HG02610 (cell line): Measurements from ENCODE around the gene C2orf76.
A peak's percentile ranks its signal among the peaks of the same experiment; 100 is the strongest.
"Not testable (repeated sequence)": the region's sequence is repeated elsewhere in the genome, so short reads cannot be mapped to it uniquely, and the experiment has no call there.

ENCODE experiments used
- ATAC-seq: cut with Tn5 transposase; IDR thresholded peaks from one replicate; pipeline ENCODE4 v1.9.1; 2021; ENCODE audit warnings: mild to moderate bottlenecking, moderate library complexity; ENCODE audit not compliant: unreplicated experiment

Gene C2orf76

DNA sequence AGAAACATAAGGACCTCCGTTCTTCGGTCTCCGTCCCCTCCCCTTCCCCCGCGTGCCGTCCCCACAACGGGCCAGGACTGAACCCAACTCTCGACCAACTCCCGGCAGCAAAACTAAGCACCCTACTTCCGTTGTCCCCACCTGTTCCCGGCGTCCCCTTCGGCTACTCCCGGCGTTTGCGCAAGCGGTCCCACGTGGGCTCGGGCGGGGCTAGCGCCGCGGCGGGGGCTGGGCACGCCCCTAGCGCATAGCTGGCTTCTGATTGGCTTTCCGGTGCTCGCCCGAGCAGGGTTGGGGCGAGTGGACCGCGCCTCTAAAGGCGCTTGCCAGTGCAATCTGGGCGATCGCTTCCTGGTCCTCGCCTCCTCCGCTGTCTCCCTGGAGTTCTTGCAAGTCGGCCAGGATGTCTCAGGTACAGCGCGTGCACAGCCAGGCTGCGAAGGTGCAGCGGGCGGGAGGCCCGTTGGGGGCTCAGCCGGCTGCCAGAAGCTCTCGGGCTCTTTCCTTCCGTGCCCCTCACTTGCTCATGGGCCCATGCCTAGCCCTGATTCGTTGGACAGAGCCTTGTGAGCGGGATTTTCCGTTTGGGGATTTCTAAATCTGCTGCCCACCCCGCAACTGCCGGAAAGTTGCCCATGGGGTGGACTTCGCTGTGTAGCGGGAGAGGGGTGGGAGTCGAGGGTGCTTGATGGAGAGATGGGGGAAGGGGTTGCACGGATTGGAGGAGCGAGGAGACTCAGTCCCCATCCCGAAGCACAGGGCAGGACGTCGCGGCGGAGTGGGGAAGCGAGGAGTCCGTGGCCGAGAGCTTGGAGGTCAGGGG lies at the start of gene C2orf76, which contains the start of gene DBI:
Gene C2orf76 (minus strand): TSS at position 186 of the 823 bp plus-strand sequence. CDS start 26,875 bp downstream, outside the sequence.
Gene DBI (plus strand): TSS at position 329 of the 823 bp plus-strand sequence. CDS start 75 bp downstream, at position 404.
- ATAC-seq = peak; percentile 97

DNA sequence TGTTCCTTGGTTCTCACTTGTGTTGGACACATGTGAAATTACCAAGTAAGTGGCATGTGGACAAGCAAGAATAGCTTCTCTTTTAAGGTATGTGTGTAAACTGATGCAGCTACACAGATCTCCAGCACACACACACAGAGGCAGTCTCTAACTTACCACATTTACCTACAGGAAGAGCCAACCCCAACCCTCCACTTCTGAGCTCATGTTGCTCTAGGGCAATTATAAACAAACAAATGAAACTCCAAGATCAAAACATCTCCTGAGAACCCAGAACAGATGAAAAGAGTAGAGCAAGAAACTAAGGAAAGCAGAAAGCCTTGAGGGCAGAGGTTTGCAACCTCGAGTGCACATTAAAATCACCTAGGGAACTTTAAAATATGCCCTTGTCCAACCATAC lies 49.0 kb upstream of the C2orf76 start:
- ATAC-seq = peak; percentile 30

DNA sequence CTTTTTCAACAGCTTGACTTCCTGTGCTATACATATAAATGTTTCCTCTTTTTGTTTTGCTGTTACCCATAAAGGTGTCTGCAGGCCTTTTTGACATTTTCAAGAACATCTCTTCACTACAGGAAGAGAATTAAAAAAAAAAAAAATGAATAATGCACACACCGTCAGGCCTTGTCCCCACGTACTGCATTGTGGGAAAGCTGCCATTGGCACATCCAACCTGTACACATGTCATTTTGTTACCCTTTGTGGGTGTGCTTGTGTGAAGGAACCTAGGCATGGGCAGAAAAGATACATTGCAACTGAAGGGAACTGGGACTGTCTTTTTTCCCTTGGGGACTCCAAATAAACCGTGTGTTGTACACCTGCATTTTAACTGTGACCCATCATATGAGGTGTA lies 48.3 kb upstream of the C2orf76 start:
- ATAC-seq = no peak

GRCh38 chr2:119409506-119409905 lies 42.9 kb upstream of the C2orf76 start:
- no peak for ATAC-seq

GRCh38 chr2:119408221-119408619 lies 41.6 kb upstream of the C2orf76 start:
- ATAC-seq = no peak

DNA sequence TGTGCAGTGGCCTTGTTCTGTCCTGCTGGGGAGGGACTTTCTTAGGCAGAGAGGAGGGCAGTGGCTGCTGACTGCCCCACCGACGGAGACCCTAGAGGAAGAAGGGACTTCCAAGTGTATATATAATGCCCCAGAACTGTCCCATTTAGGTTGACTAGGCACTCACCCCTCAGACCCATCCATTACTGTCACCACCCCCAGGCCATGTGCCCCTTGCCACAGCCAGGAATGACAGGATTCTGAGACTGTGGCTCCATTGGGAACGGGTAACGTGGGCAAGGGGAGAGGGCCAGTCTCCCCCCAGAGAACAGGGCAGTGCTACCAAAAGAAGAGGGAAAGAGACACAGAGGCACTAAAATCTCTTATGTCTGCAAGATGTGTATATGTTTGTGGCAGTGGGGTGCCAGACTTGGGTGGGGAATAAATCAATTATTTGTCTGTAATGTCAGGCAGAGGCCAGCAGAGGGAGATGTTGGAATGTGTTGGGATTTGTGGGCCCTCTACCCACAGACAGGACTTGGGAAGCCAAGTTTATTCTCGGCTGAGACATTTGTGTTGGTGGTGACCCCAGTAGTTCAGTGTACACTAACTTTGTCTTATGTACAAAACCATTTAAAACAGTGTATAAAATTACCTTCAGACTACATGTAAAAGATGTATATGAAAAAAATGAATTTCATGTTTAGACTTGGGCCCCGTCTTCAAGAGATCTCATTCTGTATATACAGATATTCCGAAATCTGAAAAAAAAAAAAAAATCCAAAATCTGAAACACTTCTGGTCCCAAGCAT lies 41.0 kb upstream of the C2orf76 start:
- ATAC-seq = no peak

DNA sequence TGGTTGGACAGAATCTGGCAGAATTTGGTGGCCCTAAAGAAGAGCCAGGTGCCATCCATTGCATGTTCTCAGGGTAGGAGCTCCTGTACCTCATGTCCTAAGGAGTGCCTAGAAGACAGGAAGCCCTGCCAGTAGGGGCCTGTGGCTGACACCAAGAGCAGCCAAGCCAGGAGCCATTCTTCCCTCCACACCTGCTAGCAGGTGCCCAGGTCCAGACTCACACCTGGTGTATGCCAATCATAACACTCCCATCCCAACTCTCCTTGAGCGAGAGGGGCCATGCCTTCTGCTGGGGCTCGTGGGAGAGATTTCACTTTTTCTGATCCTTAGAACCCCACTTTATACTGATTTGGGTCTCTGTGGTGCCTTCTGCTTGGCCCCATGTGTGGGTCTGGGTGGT lies 38.5 kb upstream of the C2orf76 start:
- ATAC-seq = no peak

DNA sequence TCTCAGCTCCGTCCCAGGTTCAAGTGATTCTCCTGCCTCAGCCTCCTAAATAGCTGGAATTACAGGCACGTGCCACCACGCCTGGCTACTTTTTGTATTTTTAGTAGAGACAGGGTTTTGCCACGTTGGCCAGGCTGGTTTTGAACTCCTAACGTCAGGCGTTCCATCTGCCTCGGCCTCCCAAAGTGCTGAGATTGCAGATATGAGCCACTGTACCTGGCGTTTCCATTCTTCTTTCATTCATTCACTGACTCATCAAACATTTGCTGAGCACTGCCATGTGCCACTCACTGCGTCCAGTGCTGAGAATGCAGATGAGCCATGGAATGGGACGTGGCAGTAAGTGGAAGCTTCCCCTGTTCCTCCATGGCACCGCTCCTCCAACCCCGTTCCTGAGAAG lies 37.0 kb upstream of the C2orf76 start:
- ATAC-seq = not testable (repeated sequence)

GRCh38 chr2:119402645-119403560 lies 36.3 kb upstream of the C2orf76 start:
- no peak for ATAC-seq

DNA sequence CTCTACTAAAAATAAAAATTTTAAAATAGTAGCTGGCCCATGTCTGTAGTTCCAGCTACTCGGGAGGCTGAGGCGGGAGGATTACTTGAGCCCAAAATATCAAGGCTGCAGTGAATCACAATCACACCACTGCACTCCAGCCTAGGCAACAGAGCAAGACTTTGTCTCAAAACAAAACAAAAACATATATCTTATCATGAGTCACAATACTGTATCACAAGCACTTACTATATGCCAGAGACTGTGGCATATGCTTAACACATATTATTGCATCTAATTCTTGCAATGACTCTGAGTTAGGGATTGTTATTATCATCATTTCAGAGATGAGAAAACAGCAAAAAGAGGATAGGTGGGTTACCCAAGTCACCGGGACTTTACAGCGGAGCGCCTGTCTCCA lies 35.5 kb upstream of the C2orf76 start:
- no peak for ATAC-seq

- ATAC-seq = no peak
These were observed 30.6 kb upstream of the C2orf76 start for GRCh38 chr2:119397196-119397595.

DNA sequence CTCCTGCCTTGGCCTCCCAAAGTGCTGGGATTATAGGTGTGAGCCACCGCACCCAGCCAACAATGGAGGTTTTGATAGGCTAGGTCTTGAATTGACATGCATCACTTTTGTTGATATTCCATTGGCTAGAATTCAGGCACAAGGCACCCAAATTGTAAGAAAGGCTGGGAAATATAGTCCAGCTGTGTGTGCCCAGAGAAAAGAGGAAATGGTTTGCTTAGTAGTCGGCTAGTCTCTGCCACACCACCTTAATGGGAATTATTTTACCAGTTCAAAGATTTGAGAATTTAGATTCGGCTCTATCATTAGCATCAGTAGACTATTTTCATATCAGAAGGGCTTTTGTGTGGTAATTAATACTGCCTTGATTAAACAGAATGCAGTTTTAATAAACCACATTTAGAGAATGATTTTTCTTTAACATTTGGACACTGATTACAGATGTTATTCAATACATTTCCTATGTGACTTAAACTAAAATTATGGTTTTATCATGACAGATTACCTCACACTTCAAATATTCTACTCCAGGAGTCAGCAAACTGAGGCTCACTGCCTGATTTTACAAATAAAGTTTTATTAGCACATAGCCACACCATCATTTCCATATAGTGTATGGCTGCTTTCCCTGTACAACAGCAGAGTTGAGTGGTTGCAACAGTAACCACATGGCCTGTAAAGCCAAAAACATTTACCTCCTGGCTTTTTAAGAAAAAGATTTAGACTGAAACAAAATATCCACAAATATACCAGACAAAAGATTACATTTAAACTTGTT lies 27.5 kb upstream of the C2orf76 start:
- no peak for ATAC-seq

- ATAC-seq = no peak
These were observed 23.1 kb upstream of the C2orf76 start for GRCh38 chr2:119389615-119390306.

DNA sequence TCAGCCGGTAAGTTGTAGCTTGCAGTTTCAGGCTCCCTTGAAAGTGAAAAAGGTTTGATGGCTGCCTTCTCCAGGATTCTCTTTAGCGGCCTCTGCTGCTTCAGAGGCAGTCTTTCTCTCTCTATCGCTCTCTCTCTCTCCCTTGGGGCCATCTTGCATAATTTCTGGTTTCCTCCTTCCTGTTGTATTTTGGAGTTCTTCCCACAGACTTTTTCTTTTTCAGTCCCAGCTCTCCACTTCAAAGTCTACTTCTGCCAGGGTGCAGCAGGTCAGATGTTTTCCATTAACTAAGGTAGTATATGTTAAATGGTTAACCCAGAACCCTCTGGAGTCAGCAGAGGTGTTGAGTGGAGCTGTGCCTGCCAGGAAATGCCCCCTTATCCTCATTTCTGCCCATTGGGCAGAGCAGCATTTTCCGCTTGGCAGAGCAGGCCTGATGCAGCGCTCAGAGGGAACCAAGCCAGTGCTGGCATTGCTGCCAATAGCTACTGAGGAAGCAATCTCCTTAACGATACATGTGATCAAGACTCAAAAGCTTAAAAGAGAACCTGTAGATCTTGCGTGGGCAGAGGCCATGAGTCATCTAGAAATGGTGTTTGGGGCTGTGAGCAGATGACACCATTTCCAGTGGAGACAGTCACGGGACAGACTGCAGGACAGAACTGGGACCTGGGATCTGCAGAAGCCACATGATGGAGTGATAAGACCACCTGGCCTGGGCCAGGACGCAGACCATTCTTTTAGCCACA lies 20.9 kb upstream of the C2orf76 start:
- ATAC-seq = peak; percentile 85

- no peak for ATAC-seq
These were observed 18.8 kb upstream of the C2orf76 start for GRCh38 chr2:119385466-119385865.

DNA sequence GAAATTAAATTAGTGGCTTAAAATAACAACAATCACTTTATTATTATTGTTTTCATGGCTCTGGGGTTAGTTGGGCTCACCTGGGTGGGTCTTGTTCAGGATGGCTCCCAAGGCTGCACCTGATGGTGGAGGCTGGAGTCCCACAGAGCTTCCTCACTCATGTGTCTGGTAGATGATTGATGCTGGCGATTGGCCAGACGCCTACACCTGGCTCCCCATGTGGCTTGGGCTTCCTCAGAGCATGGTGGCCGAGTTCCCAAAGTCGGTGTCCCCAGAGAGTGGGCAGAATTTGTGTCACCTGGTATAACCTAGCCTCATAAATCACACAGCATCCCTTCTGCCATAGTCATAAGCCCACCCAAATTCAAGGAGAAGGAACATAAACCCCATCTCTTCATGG lies 18.3 kb upstream of the C2orf76 start:
- no peak for ATAC-seq

DNA sequence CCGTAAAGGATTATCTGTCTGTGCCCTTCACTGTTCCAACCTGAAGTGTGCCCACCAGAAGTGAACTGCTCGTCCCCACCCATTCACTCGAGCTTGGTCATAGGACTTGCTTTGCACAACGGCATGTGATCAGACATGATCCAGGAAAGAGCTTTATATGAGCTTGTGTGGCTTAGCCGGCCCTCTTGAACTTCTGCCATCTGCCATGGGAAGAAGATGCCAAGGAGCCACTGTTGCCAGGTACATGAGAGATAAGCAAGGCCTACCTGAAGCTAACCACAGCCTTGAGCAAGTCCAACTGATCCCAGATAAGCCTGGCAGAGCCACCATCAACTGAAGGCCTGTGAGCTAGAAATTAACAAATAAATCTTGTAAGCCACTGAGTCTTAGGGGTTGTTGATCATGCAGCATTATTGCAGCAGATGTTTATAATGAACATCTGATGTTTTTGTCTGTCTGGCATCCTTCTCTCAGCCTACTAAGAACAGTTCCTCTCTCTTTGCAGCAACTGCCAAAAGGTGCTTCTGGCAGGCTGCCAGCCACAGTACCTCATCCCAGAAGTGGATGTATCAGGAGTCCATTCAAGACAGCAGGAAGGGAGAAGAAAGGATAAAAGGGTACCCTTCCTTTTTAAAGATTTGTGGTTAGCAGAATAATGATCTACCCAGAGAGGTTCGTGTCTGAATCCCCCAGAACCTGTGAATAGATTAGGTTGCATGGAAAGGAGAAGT lies 16.9 kb upstream of the C2orf76 start:
- no peak for ATAC-seq

DNA sequence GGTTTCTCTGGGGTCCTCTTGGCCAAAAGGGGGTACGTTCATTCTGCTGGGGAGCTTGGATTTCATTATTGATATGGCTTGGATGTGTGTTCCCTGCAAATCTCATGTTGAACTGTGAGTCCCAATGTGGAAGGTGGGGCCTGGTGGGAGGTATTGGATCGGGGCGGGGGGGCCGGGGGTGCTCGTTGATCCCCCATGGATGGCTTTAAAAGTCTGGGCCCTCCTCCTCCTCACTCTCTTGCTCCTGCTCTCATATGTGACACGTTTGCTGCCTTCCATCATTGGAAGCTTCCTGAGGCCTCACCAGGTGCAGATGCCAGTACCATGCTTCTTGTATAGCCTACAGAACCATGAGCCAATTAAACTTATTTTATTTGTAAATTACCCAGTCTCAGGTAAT lies 11.9 kb upstream of the C2orf76 start:
- no peak for ATAC-seq
